Fibroblast of upper back skin (primary cell): ENCODE measurements around the gene SP2.

Experiments
- DNase-seq: peaks from one replicate; pipeline ENCODE4 v3.0.0-alpha.2; 2013

Gene SP2

GRCh38 chr17:47895856-47896671, at the start of gene SP2:
SP2 (plus strand) TSS chr17:47896236; CDS start chr17:47896287, 51 bp downstream.
- DNase-seq, result peak; percentile 100

GRCh38 chr17:47846716-47847340, 49.2 kb upstream of the SP2 start:
- DNase-seq, result no peak

- DNase-seq, result no peak
Measured at GRCh38 chr17:47847341-47848197, 48.5 kb upstream of the SP2 start.

- DNase-seq, result no peak
Measured at GRCh38 chr17:47848198-47848513, 47.9 kb upstream of the SP2 start.

GRCh38 chr17:47850373-47850691, 45.7 kb upstream of the SP2 start:
- no peak for DNase-seq

DNA sequence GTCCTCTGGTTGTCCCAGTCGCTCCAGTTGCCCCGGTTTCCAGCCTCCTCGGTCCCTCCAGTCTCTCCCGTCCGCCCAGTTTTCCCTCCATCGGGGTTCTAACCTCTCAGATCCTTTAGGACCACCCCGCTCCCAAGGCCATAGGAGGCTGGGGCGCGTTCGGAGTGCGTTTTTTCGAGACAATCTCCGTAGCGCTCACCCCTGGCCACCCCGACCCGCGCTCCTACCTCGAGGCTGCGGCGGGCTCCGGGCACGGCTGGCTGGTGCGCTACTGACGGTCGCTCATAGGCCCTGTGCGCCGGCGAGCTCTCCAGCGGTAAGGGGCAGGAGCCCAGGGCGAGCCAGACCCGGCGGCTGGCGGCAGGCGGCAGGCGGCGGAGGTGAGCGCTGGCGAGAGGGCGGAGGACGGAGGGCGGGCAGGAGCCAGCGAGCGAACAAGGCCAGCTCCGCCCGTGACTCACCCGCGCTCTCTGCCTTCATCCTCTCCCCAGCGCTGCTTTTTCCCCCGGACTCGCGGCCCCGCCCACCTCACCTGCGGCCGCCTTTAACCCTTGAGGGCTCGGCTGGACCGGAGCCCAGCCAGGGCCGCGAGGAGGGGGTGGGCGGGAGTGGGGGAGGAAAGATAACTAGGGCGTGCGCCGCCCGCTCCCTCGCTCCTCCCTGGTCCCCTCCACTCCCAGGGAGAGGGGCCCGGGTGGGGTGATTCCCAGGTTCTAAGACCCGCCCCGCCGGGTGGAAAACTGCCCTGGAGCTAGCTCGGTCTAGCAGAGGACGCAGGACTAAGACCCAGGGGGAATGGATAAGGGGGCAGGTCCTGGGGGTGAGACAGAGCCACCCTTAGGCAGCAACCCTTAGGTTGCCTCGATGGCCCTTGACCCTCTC, 45.1 kb upstream of the SP2 start, which contains the start of gene SP6:
Gene SP6, minus strand, starts transcription at position 472 of the 882 bp plus-strand sequence. CDS start 2,734 bp downstream, outside the sequence.
- DNase-seq, result peak; percentile 33

DNA sequence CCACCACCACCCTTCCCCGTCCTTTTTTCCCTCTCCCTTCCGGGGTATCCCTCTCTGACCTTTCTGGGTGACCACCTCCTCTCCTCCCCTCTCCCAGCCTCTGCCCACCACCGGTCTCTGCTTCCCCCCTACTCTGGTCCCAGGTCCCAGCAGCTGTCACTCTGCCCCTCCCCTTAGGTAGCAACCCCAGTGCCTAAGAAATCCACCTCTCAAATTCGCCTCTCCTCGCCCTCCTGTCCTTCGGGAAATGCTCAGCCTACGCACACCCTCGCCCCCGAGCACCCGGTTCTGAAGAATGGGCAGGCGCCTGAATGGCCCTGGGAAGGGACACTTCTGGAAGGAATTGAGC, 44.3 kb upstream of the SP2 start:
- no peak for DNase-seq

DNA sequence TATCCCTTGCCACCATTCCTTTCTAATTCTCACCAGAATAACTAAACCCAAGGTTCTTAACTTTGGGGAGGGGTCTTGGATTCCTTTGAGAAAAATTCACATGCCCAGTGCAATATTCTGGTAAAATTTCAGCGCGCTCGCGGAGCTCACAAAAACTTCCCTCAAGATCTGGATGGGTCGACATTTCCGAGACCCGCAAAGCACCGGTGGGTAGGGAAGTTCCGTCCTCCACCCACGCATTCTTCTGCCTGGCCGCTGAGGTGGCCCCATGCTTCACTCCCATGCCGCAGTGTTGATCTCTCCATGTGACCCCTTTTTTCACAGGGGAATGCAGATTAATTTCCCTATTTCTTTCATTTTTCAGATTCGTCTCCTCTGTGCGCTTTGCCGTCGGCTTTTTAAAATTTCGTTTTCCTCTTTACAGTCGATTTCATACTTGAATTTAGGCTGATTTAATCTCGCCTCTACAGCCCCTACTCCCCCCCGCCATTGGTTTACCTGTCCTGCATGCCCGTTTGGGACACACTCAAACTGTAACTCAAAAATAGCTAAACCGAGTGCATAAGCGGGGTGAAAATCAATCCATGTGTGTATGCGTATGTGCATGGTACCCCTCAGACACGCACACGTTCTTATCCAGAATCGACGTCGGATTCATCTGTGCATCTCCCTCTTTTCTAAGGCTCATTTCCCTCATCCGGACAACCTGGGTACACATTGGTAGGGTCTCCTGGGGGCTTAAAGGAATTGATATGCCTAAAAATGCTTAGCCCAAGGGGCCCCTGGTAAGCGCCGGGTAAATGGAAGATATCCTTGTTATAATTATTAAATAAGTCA, 43.7 kb upstream of the SP2 start:
- DNase-seq, result no peak

GRCh38 chr17:47853616-47854015, 42.4 kb upstream of the SP2 start:
- no peak for DNase-seq

GRCh38 chr17:47855737-47856136, 40.3 kb upstream of the SP2 start:
- DNase-seq, result no peak

DNA sequence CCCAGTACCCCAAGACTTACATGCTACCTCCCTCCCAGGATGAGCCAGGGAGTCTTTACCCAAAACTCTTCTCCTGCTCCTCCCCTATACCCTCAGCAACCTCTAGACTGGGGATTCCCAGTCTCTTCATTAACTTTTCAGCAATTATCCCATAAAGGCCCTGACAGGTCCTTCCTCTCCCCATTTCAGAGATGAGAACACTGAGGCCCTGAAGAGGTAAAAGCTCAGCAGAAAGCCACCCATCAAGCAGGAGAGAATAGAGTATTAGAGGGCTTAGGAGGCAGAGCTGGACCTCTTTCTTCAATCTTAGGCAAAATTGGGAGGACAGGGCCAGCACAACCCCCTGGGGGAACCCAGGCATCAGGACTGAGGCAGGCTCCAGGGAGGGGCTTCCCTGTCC, 39.2 kb upstream of the SP2 start:
- no peak for DNase-seq

GRCh38 chr17:47857551-47858455, 38.2 kb upstream of the SP2 start:
- no peak for DNase-seq

- no peak for DNase-seq
Measured at GRCh38 chr17:47860386-47860785, 35.6 kb upstream of the SP2 start.

DNA sequence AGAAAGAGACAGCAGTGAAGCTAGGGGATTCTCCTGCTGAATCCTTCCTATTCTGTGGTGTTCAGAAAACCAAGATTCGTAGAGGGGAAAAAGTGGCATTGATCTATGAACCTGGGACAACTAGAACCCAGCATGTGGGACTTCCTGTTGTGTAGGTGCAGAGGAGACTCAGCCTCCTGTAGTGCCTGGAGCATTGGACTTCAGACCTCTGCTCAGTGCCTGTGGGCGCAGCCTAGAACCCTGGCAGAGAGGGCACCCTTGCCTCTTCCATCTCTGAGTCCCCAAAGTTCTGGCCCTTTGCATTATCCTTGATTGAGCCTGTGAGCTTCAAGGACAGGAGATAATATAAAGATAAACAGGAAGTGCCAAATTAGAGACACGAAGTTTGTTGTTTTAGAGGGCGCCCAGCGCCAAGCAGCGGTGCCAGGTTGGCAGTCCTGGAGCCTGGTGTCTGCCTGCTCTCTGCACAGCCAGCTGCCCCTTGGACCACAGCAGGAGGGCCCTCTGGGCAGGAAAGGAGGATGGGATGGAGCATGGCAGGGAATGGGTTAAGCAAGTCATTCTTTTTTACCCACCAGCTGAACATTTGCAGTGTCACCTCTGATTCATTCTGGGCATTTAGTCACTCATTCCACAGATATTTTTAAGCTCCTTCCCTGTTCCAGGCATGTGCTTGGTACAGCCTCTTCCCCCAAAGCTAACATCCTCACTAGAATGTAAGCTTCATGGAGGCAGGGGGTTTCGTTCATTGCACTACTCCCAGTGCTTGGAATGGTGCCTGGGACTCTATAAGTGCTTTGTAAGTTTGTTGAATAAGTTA, 33.2 kb upstream of the SP2 start:
- DNase-seq, result peak; percentile 84

DNA sequence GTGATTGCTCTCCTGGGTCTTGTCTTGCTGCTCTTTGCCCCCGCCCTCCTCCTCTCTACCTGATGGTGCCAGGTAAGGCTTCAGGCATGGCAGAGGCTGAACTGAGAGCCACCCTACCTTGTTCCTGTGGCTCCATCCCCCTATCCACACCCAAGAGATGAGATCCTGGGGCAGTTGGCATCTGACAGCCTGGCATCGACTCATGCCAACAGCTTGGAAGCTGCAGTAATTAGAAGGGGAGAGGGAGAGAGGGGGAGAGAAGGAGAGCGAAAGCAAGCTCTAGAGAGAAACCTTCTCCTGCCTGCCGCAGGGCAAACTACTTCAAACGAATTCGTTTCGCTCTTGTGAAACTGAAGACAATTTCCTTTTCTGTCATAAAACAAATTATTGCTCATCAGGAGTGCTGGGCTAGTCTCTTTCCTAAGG, 31.2 kb upstream of the SP2 start:
- DNase-seq, result no peak

DNA sequence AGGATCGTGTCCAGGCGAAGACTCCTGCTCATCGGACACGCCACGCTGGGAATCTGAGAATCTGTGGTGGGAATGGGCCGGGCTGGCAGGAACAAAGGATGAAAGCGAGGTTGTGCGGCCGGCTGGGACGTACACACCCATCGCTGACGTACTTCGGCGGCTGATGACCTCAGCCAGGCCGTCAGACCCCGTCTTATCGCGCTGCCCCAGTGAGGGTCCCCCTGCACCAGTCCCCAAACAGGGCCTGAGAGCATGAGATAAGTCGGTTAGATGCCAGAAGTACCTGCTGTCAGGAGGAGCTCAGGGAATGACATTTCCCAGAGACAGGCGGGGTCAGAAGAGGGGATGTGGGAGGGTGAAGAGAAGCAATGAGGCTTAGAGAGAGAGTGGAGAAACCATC, 29.1 kb upstream of the SP2 start:
- DNase-seq, result no peak

DNA sequence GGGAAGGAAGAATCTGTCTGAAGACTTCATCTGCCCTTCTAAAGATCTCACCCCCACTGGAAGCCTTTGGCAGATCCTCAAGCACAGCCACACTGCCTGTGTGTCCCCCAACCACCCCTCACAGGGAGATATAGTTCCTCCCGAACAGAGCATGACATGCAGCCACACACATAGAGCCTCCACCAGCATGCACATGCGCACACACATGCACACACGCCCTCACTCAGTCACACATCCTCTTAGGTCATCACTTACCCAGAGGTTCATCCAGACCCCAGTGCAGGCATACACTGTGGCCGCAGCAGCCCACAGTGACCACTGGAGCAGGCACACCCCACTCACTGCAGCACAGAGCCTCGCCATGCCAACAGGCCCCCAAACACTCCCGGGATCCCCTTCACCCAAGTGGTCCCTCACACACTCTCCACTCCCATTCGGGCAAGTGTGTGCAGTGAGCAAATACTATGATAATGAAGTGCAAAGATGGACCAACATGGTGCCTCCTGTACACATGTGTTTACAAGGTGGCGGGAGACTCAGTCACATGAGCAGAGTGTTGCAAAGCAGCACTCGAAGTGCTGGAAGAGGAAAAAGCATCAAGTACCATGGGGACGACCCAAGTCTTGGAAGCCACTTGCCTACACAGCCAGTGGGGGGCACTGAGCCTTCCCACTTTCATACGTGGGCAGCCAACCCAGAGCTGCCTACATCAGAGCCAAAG, 28.1 kb upstream of the SP2 start:
- DNase-seq, result no peak

DNA sequence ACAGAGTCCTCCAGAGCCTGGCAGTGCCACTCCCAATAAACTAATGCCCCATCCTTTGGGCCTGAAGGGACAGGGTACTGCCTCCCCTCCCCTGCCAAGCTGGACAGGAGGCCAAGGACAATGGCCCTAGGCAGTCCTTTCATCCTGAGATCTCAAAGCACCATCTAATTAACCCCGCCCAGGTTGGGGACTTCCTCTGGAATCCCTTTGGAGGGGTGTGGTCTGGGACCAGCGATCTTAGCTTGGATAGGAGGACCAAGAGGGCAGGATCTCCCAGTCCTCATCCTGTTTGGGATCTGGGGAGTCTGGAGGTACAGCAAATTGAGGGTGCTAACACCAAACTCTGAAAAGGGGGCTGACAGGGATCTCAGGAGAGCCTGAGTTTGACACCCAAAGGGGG, 26.9 kb upstream of the SP2 start:
- no peak for DNase-seq

- DNase-seq, result no peak
Measured at GRCh38 chr17:47870056-47870455, 26.0 kb upstream of the SP2 start.
